ENCODE data around the gene RUSC1. TPM values are rescaled to one million over a fixed set of nuclear protein-coding genes. Genes with fewer than 3 reads are reported as not detected.

The RUSC1 gene
- total and polyA plus RNA-seq, 2 of the 8 experiments (the other 6 are each of a cell fraction or from before 2014, with no cell fraction given): 54.6 to 90.4 TPM

DNA sequence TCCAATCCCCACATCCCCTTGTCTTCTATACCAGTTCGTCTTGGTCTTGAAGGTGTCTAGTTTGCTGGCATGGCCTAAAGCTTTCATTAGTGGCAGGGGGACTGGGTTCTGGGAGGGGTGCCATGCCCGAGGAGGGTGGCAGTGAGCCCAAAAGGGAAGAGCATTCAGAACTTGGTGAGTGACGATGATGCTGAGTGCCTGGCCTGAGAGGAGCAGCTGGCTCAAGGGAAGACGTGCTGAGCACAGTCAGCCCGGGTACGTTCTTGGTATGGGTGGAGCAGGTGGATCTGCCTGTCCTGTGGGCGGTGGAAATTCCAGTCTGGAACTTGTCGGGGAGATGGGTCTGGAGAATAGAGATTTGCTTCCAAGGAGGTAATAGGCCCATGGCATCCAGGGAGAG lies 7.4 kb upstream of the RUSC1 start:
- H3K79me1 ChIP-seq (ENCODE audit: low read depth, low read length): peaks cover 16% of the 10 kb centered on the region; the same call in 1 of the 2 replicates
- H3K27me3 ChIP-seq (replicated peaks in 1 of 4; ENCODE audit: control insufficient read depth in 3 of 4, extremely low read depth in 1 of 4, insufficient read depth in 3 of 4, low read length in 3 of 4): no peaks in the 10 kb centered on the region
- peaks cover 8 to 46% (median 26%) of the 10 kb centered on the region in 4 experiments; a peak in 7 of 8 replicates for H3K36me3 ChIP-seq (ENCODE audit: control insufficient read depth in 2 of 4, insufficient read depth in 4 of 4, low read length in 3 of 4)
- H3K18ac ChIP-seq (ENCODE audit: extremely low read depth, low read length): no peak overlapping the region
- no peak overlapping the region for H3K56ac ChIP-seq (replicated peaks; ENCODE audit: insufficient read length, low read depth, low read length)
- ChIA-PET POLR2A (ENCODE audit: partially characterized antibody) (interaction anchor here (1.3 to 1.7 kb wide), 3 partner anchors 7 to 47 kb away, joined by 4 to 7 read pairs (median 6); partner anchors contain the start of gene RUSC1), CTCF (ENCODE audit: partially characterized antibody) (interaction anchor here (2.6 kb wide), 1 partner anchor 63 kb away, joined by 15 read pairs; no protein-coding TSS in a partner anchor)
- H2BK5ac ChIP-seq (ENCODE audit: low read depth, low read length): peak overlapping the region; percentile 30; the same call in 1 of the 2 replicates
- H3K23ac ChIP-seq (ENCODE audit: insufficient read length): no peak overlapping the region
- H3K27ac ChIP-seq (ENCODE audit: low read depth, low read length): no peak overlapping the region; the same call in 1 of the 2 replicates
- H4K91ac ChIP-seq (replicated peaks; ENCODE audit: insufficient read length, low read length): no peak overlapping the region
- DNase-seq (ENCODE audit: low read depth in 1 of 2, low spot score in 2 of 2) (no peak), FAIRE-seq (no peak)
- no peak overlapping the region for H4K5ac ChIP-seq (ENCODE audit: insufficient read length, low read depth, low read length)
- H2AK5ac ChIP-seq (ENCODE audit: low read depth, low read length): no peak overlapping the region
- H4K8ac ChIP-seq (ENCODE audit: extremely low read depth, insufficient read depth, low read length): no peak overlapping the region
- peaks cover 0 to 6% (median 4%) of the 10 kb centered on the region in 4 experiments; a peak in 5 of 7 replicates for H3K4me1 ChIP-seq (replicated peaks in 1 of 4; ENCODE audit: control insufficient read depth in 3 of 4, insufficient read depth in 4 of 4, low read length in 3 of 4)
- no peak overlapping the region for H3K4me2 ChIP-seq (ENCODE audit: insufficient read depth in 1 of 2, low read depth in 2 of 2, low read length in 2 of 2)
- H3K9ac ChIP-seq (replicated peaks in 1 of 4; ENCODE audit: extremely low read depth in 1 of 4, low read depth in 3 of 4, low read length in 3 of 4): no peak overlapping the region
- no peak overlapping the region for H2BK12ac ChIP-seq (ENCODE audit: low read depth, low read length)
- H3K9me3 ChIP-seq (ENCODE audit: insufficient read depth in 2 of 2, low read depth in 1 of 2, low read length in 1 of 2): no peaks in the 10 kb centered on the region
- no peak overlapping the region for H3K4me3 ChIP-seq (ENCODE audit: extremely low read depth in 1 of 4, insufficient read depth in 2 of 4, low read depth in 3 of 4, low read length in 4 of 4)
- no peak overlapping the region for H2BK15ac ChIP-seq (ENCODE audit: low read length)
- no peak overlapping the region for H2BK120ac ChIP-seq (replicated peaks; ENCODE audit: low read depth, low read length)
- WGBS, 2 experiments (ENCODE audit: extremely low coverage in 1 of 2, insufficient coverage in 1 of 2, insufficient read length in 1 of 2, insufficient replicate concordance in 2 of 2, low coverage in 1 of 2, low lambda C conversion rate in 2 of 2, missing lambda C conversion rate in 1 of 2): 87% methylated on average over 8 of the region's 8 CpGs; no CpG with 5 or more reads in 1 of the 2 experiments
- peaks cover 10 to 31% of the 10 kb centered on the region in 2 experiments for H4K20me1 ChIP-seq (replicated peaks in 1 of 2; ENCODE audit: control insufficient read depth in 1 of 2, insufficient read depth in 2 of 2, low read length in 2 of 2)
- H3K79me2 ChIP-seq (ENCODE audit: control insufficient read depth in 1 of 2, insufficient read depth in 2 of 2, low read length in 2 of 2): peaks cover 8 to 36% of the 10 kb centered on the region in 2 experiments
- H3K4ac ChIP-seq (replicated peaks; ENCODE audit: insufficient read length, low read depth, low read length): no peak overlapping the region
- H3K14ac ChIP-seq (ENCODE audit: insufficient read length): no peak overlapping the region
- no peak overlapping the region; the same call in 1 of the 2 replicates for H2BK20ac ChIP-seq (ENCODE audit: low read length)
- peaks cover 8% of the 10 kb centered on the region for H3K23me2 ChIP-seq (ENCODE audit: low read depth, low read length)
- no peak overlapping the region for H2AFZ ChIP-seq (ENCODE audit: low read length)
- TF ChIP-seq CBX8 (IDR thresholded peaks at IDR 0.05; ENCODE audit: borderline replicate concordance, low read depth, low read length): no peak
- no peak for TF ChIP-seq CREB1 (IDR thresholded peaks at IDR 0.05)
- TF ChIP-seq KDM5A (IDR thresholded peaks at IDR 0.05; ENCODE audit: low read length): no peak
- no peak for TF ChIP-seq GABPA (IDR thresholded peaks at IDR 0.05; ENCODE audit: borderline replicate concordance, insufficient read depth, low read length)
- TF ChIP-seq, protein P1, sequence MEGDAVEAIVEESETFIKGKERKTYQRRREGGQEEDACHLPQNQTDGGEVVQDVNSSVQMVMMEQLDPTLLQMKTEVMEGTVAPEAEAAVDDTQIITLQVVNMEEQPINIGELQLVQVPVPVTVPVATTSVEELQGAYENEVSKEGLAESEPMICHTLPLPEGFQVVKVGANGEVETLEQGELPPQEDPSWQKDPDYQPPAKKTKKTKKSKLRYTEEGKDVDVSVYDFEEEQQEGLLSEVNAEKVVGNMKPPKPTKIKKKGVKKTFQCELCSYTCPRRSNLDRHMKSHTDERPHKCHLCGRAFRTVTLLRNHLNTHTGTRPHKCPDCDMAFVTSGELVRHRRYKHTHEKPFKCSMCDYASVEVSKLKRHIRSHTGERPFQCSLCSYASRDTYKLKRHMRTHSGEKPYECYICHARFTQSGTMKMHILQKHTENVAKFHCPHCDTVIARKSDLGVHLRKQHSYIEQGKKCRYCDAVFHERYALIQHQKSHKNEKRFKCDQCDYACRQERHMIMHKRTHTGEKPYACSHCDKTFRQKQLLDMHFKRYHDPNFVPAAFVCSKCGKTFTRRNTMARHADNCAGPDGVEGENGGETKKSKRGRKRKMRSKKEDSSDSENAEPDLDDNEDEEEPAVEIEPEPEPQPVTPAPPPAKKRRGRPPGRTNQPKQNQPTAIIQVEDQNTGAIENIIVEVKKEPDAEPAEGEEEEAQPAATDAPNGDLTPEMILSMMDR (IDR thresholded peaks at IDR 0.05; ENCODE audit: control extremely low read depth in 1 of 3, insufficient read depth in 1 of 3, low read depth in 1 of 3, low read length in 3 of 3): no peak
- TF ChIP-seq KDM4A (IDR thresholded peaks at IDR 0.05; ENCODE audit: low read depth, low read length, severe bottlenecking): no peak
- TF ChIP-seq, protein P2, sequence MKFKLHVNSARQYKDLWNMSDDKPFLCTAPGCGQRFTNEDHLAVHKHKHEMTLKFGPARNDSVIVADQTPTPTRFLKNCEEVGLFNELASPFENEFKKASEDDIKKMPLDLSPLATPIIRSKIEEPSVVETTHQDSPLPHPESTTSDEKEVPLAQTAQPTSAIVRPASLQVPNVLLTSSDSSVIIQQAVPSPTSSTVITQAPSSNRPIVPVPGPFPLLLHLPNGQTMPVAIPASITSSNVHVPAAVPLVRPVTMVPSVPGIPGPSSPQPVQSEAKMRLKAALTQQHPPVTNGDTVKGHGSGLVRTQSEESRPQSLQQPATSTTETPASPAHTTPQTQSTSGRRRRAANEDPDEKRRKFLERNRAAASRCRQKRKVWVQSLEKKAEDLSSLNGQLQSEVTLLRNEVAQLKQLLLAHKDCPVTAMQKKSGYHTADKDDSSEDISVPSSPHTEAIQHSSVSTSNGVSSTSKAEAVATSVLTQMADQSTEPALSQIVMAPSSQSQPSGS (IDR thresholded peaks at IDR 0.05; ENCODE audit: low read length): no peak
- no peak for TF ChIP-seq JUN (IDR thresholded peaks at IDR 0.05; ENCODE audit: low read depth, low read length)
